SK-N-SH treated with all-trans-retinoic acid at 6 μM for 48 hours (cell line): ENCODE measurements around the gene BCAS4.

Experiments used
- ATAC-seq: fragments of 200-7000 bp; cut with Tn5 transposase; 3 replicates; pipeline ENCODE4 v1.9.1; 2020; ENCODE audit warnings: mild to moderate bottlenecking, moderate library complexity
- ARNTL ChIP-seq: fragments of 450-650 bp; formaldehyde crosslinking; IDR thresholded peaks from 2 replicates; pipeline ENCODE4 v1.5.0; 2020; ENCODE audit warnings: low read depth, mild to moderate bottlenecking, moderate library complexity, borderline replicate concordance
- BACH2 ChIP-seq: fragments of 250-450 bp; sonication (Bioruptor Pico); IDR thresholded peaks from 2 replicates; pipeline ENCODE4 v1.9.0; 2021; ENCODE audit warnings: mild to moderate bottlenecking, borderline replicate concordance
- CSDC2 ChIP-seq: fragments of 250-450 bp; sonication (Bioruptor Pico); IDR thresholded peaks from 2 replicates; pipeline ENCODE4 v1.5.0; 2020; ENCODE audit warnings: mild to moderate bottlenecking, moderate library complexity
- GLIS3 ChIP-seq: fragments of 250-450 bp; sonication (Bioruptor Pico); IDR thresholded peaks from 2 replicates; pipeline ENCODE4 v1.5.0; 2020; ENCODE audit warnings: mild to moderate bottlenecking, moderate library complexity
- OSR1 ChIP-seq: fragments of 250-450 bp; sonication (Bioruptor Pico); IDR thresholded peaks from 2 replicates; pipeline ENCODE4 v1.8.0; 2022; ENCODE audit warnings: moderate library complexity, mild to moderate bottlenecking, inconsistent platforms
- PPARA ChIP-seq: fragments of 250-450 bp; sonication (Bioruptor Pico); IDR thresholded peaks from 2 replicates; pipeline ENCODE4 v1.5.0; 2020; ENCODE audit warnings: mild to moderate bottlenecking, borderline replicate concordance
- RARB ChIP-seq: fragments of 250-450 bp; sonication (Bioruptor Pico); IDR thresholded peaks from 2 replicates; pipeline ENCODE4 v1.8.0; 2021; ENCODE audit warnings: mild to moderate bottlenecking, moderate library complexity
- SNAI2 ChIP-seq: fragments of 250-450 bp; sonication (Bioruptor Pico); IDR thresholded peaks from 2 replicates; pipeline ENCODE4 v1.5.0; 2020; ENCODE audit warnings: mild to moderate bottlenecking, moderate library complexity
- TCF4 ChIP-seq: fragments of 250-450 bp; sonication (Bioruptor Pico); IDR thresholded peaks from 2 replicates; pipeline ENCODE4 v1.8.0; 2021; ENCODE audit warnings: mild to moderate bottlenecking, moderate library complexity, borderline replicate concordance
- TOX ChIP-seq: fragments of 250-450 bp; sonication (Bioruptor Pico); IDR thresholded peaks from 2 replicates; pipeline ENCODE4 v1.8.0; 2021; ENCODE audit warnings: mild to moderate bottlenecking, moderate library complexity, borderline replicate concordance
- ZC3H10 ChIP-seq: fragments of 250-450 bp; sonication (Bioruptor Pico); IDR thresholded peaks from 2 replicates; pipeline ENCODE4 v1.5.1; 2021; ENCODE audit warnings: mild to moderate bottlenecking, moderate library complexity
- ZFP3 ChIP-seq: fragments of 250-450 bp; sonication (Bioruptor Pico); IDR thresholded peaks from 2 replicates; pipeline ENCODE4 v1.5.0; 2020; ENCODE audit warnings: mild to moderate bottlenecking, moderate library complexity
- ZNF565 ChIP-seq: fragments of 450-650 bp; formaldehyde crosslinking; conservative IDR thresholded peaks from 2 replicates; pipeline ENCODE4 v1.5.0; 2020; ENCODE audit warnings: low read depth, mild to moderate bottlenecking, moderate library complexity
- ZNF8 ChIP-seq: fragments of 450-650 bp; formaldehyde crosslinking; IDR thresholded peaks from 2 replicates; pipeline ENCODE4 v1.5.0; 2020; ENCODE audit warnings: mild to moderate bottlenecking, moderate library complexity
- TF ChIP-seq, protein P1 (sequence below): fragments of 250-450 bp; sonication (Bioruptor Pico); IDR thresholded peaks from 2 replicates; pipeline ENCODE4 v1.5.0; 2020; ENCODE audit warnings: mild to moderate bottlenecking, moderate library complexity
- TF ChIP-seq, protein P2 (sequence below): fragments of 250-450 bp; sonication (Bioruptor Pico); IDR thresholded peaks from 2 replicates; pipeline ENCODE4 v1.5.1; 2021; ENCODE audit warnings: mild to moderate bottlenecking, moderate library complexity
- TF ChIP-seq, protein P3 (sequence below): fragments of 250-450 bp; sonication (Bioruptor Pico); IDR thresholded peaks from 2 replicates; pipeline ENCODE4 v1.8.0; 2021; ENCODE audit warnings: low read depth, mild to moderate bottlenecking, moderate library complexity, borderline replicate concordance
- TF ChIP-seq, protein P4 (sequence below): fragments of 250-450 bp; sonication (Bioruptor Pico); IDR thresholded peaks from 2 replicates; pipeline ENCODE4 v1.5.1; 2020; ENCODE audit warnings: low read depth, mild to moderate bottlenecking, moderate library complexity
- TF ChIP-seq, protein P5 (sequence below): fragments of 250-450 bp; sonication (Bioruptor Pico); IDR thresholded peaks from 2 replicates; pipeline ENCODE4 v1.8.0; 2020; ENCODE audit warnings: mild to moderate bottlenecking, moderate library complexity, borderline replicate concordance

BCAS4 gene

DNA sequence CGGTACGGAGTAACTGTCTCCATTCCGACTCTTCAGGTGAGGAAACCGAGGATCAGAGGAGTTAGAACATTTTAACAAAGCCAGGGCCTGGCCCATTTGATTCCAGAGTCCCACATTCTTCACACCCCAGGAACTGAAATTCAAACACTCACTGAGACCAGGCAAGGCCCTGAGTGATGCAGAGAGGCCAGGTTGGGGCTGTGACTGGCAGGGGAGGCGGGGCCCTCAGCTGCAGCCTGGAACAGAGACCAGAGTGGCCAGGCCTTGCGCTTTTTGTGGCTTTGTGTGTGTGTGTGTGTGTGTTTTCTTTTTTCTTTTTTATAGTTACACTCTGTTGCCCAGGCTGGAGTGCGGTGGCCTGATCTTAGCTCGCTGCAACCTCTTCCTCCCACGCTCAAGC lies 57.2 kb downstream of the BCAS4 start:
- no peak for ATAC-seq
- TF ChIP-seq PPARA (CRISPR knock-in tag): no peak
- no peak for TF ChIP-seq TCF4 (CRISPR knock-in tag)
- TF ChIP-seq ZC3H10: no peak
- no peak for TF ChIP-seq OSR1 (CRISPR knock-in tag)
- TF ChIP-seq GLIS3 (CRISPR knock-in tag): no peak
- TF ChIP-seq CSDC2 (CRISPR knock-in tag): no peak
- no peak for TF ChIP-seq ZNF565
- TF ChIP-seq, protein P1, sequence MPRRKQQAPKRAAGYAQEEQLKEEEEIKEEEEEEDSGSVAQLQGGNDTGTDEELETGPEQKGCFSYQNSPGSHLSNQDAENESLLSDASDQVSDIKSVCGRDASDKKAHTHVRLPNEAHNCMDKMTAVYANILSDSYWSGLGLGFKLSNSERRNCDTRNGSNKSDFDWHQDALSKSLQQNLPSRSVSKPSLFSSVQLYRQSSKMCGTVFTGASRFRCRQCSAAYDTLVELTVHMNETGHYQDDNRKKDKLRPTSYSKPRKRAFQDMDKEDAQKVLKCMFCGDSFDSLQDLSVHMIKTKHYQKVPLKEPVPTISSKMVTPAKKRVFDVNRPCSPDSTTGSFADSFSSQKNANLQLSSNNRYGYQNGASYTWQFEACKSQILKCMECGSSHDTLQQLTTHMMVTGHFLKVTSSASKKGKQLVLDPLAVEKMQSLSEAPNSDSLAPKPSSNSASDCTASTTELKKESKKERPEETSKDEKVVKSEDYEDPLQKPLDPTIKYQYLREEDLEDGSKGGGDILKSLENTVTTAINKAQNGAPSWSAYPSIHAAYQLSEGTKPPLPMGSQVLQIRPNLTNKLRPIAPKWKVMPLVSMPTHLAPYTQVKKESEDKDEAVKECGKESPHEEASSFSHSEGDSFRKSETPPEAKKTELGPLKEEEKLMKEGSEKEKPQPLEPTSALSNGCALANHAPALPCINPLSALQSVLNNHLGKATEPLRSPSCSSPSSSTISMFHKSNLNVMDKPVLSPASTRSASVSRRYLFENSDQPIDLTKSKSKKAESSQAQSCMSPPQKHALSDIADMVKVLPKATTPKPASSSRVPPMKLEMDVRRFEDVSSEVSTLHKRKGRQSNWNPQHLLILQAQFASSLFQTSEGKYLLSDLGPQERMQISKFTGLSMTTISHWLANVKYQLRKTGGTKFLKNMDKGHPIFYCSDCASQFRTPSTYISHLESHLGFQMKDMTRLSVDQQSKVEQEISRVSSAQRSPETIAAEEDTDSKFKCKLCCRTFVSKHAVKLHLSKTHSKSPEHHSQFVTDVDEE (CRISPR knock-in tag): no peak
- TF ChIP-seq, protein P2, sequence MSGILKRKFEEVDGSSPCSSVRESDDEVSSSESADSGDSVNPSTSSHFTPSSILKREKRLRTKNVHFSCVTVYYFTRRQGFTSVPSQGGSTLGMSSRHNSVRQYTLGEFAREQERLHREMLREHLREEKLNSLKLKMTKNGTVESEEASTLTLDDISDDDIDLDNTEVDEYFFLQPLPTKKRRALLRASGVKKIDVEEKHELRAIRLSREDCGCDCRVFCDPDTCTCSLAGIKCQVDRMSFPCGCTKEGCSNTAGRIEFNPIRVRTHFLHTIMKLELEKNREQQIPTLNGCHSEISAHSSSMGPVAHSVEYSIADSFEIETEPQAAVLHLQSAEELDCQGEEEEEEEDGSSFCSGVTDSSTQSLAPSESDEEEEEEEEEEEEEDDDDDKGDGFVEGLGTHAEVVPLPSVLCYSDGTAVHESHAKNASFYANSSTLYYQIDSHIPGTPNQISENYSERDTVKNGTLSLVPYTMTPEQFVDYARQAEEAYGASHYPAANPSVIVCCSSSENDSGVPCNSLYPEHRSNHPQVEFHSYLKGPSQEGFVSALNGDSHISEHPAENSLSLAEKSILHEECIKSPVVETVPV (CRISPR knock-in tag): no peak
- no peak for TF ChIP-seq BACH2 (CRISPR knock-in tag)
- TF ChIP-seq, protein P3, sequence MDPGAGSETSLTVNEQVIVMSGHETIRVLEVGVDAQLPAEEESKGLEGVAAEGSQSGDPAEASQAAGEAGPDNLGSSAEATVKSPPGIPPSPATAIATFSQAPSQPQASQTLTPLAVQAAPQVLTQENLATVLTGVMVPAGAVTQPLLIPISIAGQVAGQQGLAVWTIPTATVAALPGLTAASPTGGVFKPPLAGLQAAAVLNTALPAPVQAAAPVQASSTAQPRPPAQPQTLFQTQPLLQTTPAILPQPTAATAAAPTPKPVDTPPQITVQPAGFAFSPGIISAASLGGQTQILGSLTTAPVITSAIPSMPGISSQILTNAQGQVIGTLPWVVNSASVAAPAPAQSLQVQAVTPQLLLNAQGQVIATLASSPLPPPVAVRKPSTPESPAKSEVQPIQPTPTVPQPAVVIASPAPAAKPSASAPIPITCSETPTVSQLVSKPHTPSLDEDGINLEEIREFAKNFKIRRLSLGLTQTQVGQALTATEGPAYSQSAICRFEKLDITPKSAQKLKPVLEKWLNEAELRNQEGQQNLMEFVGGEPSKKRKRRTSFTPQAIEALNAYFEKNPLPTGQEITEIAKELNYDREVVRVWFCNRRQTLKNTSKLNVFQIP (CRISPR knock-in tag): no peak
- TF ChIP-seq ARNTL (CRISPR knock-in tag): no peak
- TF ChIP-seq, protein P4, sequence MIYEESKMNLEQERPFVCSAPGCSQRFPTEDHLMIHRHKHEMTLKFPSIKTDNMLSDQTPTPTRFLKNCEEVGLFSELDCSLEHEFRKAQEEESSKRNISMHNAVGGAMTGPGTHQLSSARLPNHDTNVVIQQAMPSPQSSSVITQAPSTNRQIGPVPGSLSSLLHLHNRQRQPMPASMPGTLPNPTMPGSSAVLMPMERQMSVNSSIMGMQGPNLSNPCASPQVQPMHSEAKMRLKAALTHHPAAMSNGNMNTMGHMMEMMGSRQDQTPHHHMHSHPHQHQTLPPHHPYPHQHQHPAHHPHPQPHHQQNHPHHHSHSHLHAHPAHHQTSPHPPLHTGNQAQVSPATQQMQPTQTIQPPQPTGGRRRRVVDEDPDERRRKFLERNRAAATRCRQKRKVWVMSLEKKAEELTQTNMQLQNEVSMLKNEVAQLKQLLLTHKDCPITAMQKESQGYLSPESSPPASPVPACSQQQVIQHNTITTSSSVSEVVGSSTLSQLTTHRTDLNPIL: no peak
- TF ChIP-seq ZNF8 (CRISPR knock-in tag): no peak
- no peak for TF ChIP-seq RARB (CRISPR knock-in tag)
- TF ChIP-seq, protein P5, sequence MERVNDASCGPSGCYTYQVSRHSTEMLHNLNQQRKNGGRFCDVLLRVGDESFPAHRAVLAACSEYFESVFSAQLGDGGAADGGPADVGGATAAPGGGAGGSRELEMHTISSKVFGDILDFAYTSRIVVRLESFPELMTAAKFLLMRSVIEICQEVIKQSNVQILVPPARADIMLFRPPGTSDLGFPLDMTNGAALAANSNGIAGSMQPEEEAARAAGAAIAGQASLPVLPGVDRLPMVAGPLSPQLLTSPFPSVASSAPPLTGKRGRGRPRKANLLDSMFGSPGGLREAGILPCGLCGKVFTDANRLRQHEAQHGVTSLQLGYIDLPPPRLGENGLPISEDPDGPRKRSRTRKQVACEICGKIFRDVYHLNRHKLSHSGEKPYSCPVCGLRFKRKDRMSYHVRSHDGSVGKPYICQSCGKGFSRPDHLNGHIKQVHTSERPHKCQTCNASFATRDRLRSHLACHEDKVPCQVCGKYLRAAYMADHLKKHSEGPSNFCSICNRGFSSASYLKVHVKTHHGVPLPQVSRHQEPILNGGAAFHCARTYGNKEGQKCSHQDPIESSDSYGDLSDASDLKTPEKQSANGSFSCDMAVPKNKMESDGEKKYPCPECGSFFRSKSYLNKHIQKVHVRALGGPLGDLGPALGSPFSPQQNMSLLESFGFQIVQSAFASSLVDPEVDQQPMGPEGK: no peak

DNA sequence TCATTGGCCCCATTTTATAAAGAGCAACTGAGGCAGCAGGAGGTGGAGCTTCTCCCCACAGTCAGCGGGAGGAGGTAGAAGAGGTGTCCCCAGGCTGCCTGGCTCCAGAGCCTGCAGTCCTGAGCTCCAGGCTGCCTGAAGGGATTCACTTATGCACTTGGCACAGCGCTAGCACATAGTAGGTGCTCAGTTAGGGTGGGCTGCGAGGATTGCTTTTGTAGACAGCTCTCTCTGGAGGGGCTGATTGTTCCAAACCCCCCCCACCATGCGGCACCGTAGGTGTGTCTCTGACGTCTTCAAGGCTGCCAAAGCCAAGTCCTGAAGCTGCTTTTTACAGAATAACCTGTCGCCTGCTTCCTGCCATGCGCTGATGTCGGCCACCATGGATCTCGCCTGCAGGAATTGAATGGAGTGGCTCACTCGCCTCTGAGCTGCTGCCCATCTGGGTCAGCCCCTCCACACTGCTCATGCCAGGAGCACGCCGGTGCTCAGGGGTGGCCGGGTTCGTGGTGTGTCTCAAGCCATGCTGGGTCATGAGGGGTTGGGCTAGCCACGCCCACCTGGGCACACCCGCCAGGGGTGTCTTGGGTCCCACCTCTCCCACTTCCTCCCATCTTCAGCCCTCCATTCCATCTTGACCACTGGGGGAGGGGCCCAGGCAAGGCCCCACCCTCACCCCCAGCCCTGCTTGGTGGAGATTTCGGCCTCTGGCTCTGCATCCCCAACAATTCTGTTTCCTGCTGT lies 59.8 kb downstream of the BCAS4 start:
- no peak for TF ChIP-seq PPARA (CRISPR knock-in tag)
- TF ChIP-seq SNAI2 (CRISPR knock-in tag): no peak
- TF ChIP-seq, protein P4: no peak
- no peak for TF ChIP-seq ZNF8 (CRISPR knock-in tag)
- no peak for TF ChIP-seq TOX
- no peak for TF ChIP-seq OSR1 (CRISPR knock-in tag)
- no peak for TF ChIP-seq BACH2 (CRISPR knock-in tag)
- TF ChIP-seq CSDC2 (CRISPR knock-in tag): no peak
- TF ChIP-seq, protein P1 (CRISPR knock-in tag): no peak
- TF ChIP-seq, protein P2 (CRISPR knock-in tag): no peak
- TF ChIP-seq ZFP3 (CRISPR knock-in tag): no peak
- TF ChIP-seq, protein P5: no peak
- no peak for TF ChIP-seq GLIS3 (CRISPR knock-in tag)
- TF ChIP-seq ZNF565: no peak
- TF ChIP-seq, all 23 proteins: peak for 0
- no peak for ATAC-seq
